Prostate gland (tissue), 2 donors: ENCODE results near the gene AKT3. TPM values are rescaled to one million over a fixed set of nuclear protein-coding genes. Genes with fewer than 3 reads are reported as not detected.

ENCODE experiments used
- DNase-seq: peaks from one replicate; pipeline ENCODE4 v3.0.0-alpha.2; 2019; ENCODE audit warnings: low spot score
- H3K27ac ChIP-seq, 2 donors: fragments of 200-600 bp; sonication (generic); 2 replicates each; pipeline ENCODE4 v1.5.1; 2017 to 2019
- H3K27me3 ChIP-seq: fragments of 200-600 bp; sonication (generic); replicated peaks from 2 replicates; pipeline ENCODE4 v1.5.1; 2019; ENCODE audit not compliant: insufficient read depth
- H3K36me3 ChIP-seq, 2 donors: fragments of 200-600 bp; sonication (generic); 1 replicate in 1 of 2; 2 replicates in 1 of 2; pipeline versions ENCODE4 v1.5.1 to v1.8.1; 2017 to 2019
- H3K4me1 ChIP-seq: fragments of 200-600 bp; sonication (generic); replicated peaks from 2 replicates; pipeline ENCODE4 v1.5.1; 2019
- H3K4me3 ChIP-seq, 2 donors: fragments of 200-600 bp; sonication (generic); 2 replicates each; pipeline ENCODE4 v1.5.1; 2017 to 2019
- H3K9me3 ChIP-seq: fragments of 200-600 bp; sonication (generic); 2 replicates; pipeline ENCODE4 v1.5.1; 2017
- CTCF ChIP-seq, 4 experiments: fragments of 200-600 bp in 2 of 4; fragments of 450-650 bp in 2 of 4; sonication (generic) in 2 of 4; IDR thresholded peaks; 1 replicate in 3 of 4; 2 replicates in 1 of 4; pipeline ENCODE4 v1.5.1; 2016 to 2019; ENCODE audit warnings: antibody characterized with exemption in 4 of 4, mild to moderate bottlenecking in 2 of 4, moderate library complexity in 2 of 4
- POLR2A ChIP-seq: fragments of 450-650 bp; IDR thresholded peaks from one replicate; pipeline ENCODE4 v1.6.1; 2016; ENCODE audit warnings: antibody characterized with exemption, mild to moderate bottlenecking
- POLR2AphosphoS5 ChIP-seq: sonication (generic); formaldehyde crosslinking; IDR thresholded peaks from one replicate; pipeline ENCODE4 v1.6.1; 2017; ENCODE audit warnings: antibody characterized with exemption
- WGBS: methylation state at CpG from one replicate; pipeline ENCODE4 v1.1.5; 2018; 5-methylcytosine and 5-hydroxymethylcytosine counted together
- intact Hi-C: fragments of 100-400 bp; cut with DNase I; formaldehyde crosslinking; loops from one replicate; pipeline ENCODE4 v1.14.2; 2022
- total RNA-seq, 2 donors: library from RNA; depleted of rRNA; stranded (reverse); fragments of >200 nt; gene quantifications; one replicate each; pipeline ENCODE4 v1.1.0, GENCODE V29; 2016

Gene AKT3
- total RNA-seq, 2 donors from 2014 or later: 40.7 to 62.7 TPM

- TF ChIP-seq POLR2AphosphoS5 (no peak), CTCF (IDR thresholded peaks at IDR 0.05) (no peak), POLR2A (no peak)
- H3K4me3 ChIP-seq: no peak overlapping the region
- no peaks in the 10 kb centered on the region for H3K9me3 ChIP-seq
- no peaks in the 10 kb centered on the region for H3K27me3 ChIP-seq
- WGBS: 83% methylated on average over 13 of the region's 14 CpGs
- no peak for DNase-seq
- H3K4me1 ChIP-seq: no peaks in the 10 kb centered on the region
- intact Hi-C loops: loop anchor here (10.0 kb wide), 1 partner anchor 551 kb away; no protein-coding TSS in a partner anchor
- no peak overlapping the region for H3K27ac ChIP-seq
- no peaks in the 10 kb centered on the region for H3K36me3 ChIP-seq
Measured at GRCh38 chr1:243493156-243494129, 356.6 kb downstream of the AKT3 start.

GRCh38 chr1:243490748-243491686, 359.0 kb downstream of the AKT3 start:
- Histone ChIP-seq H3K27ac (no peak overlapping the region), H3K36me3 (no peaks in the 10 kb centered on the region), H3K27me3 (no peaks in the 10 kb centered on the region), H3K4me1 (no peaks in the 10 kb centered on the region), H3K4me3 (no peak overlapping the region), H3K9me3 (no peaks in the 10 kb centered on the region)
- TF ChIP-seq CTCF (IDR thresholded peaks at IDR 0.05): no peak
- TF ChIP-seq POLR2AphosphoS5: no peak
- no peak for TF ChIP-seq POLR2A
- no peak for DNase-seq
- WGBS: 63% methylated on average over 8 of the region's 8 CpGs
- intact Hi-C loops: loop anchor here (10.0 kb wide), 1 partner anchor 554 kb away; no protein-coding TSS in a partner anchor

GRCh38 chr1:243489681-243490546, 360.1 kb downstream of the AKT3 start:
- intact Hi-C loops: loop anchor here (5.0 to 10.0 kb wide), 3 partner anchors 365 to 782 kb away; partner anchors contain the start of gene AKT3
- WGBS: 82% methylated on average over 21 of the region's 21 CpGs
- H3K36me3 ChIP-seq: no peaks in the 10 kb centered on the region
- no peak overlapping the region for H3K4me3 ChIP-seq
- TF ChIP-seq CTCF (IDR thresholded peaks at IDR 0.05) (no peak), POLR2A (no peak), POLR2AphosphoS5 (no peak)
- H3K9me3 ChIP-seq: no peaks in the 10 kb centered on the region
- no peak for DNase-seq
- no peaks in the 10 kb centered on the region for H3K27me3 ChIP-seq
- H3K27ac ChIP-seq: no peak overlapping the region
- H3K4me1 ChIP-seq: no peaks in the 10 kb centered on the region

GRCh38 chr1:243489158-243489527, 360.9 kb downstream of the AKT3 start:
- intact Hi-C loops: loop anchor here (5.0 to 10.0 kb wide), 2 partner anchors 366 to 783 kb away; partner anchors contain the start of gene AKT3
- Histone ChIP-seq H3K4me1 (no peaks in the 10 kb centered on the region), H3K9me3 (no peaks in the 10 kb centered on the region), H3K36me3 (no peaks in the 10 kb centered on the region), H3K27me3 (no peaks in the 10 kb centered on the region), H3K4me3 (no peak overlapping the region), H3K27ac (no peak overlapping the region)
- no peak for TF ChIP-seq POLR2A
- TF ChIP-seq CTCF (IDR thresholded peaks at IDR 0.05): no peak
- TF ChIP-seq POLR2AphosphoS5: no peak
- no peak for DNase-seq
- 94% methylated on average over 24 of the region's 24 CpGs for WGBS
